ENCODE results near the gene PARD3B. TPM values are rescaled to one million over a fixed set of nuclear protein-coding genes. Genes with fewer than 3 reads are reported as not detected.

PARD3B gene
- total RNA-seq, 1 donor from 2014 or later, result not detected

DNA sequence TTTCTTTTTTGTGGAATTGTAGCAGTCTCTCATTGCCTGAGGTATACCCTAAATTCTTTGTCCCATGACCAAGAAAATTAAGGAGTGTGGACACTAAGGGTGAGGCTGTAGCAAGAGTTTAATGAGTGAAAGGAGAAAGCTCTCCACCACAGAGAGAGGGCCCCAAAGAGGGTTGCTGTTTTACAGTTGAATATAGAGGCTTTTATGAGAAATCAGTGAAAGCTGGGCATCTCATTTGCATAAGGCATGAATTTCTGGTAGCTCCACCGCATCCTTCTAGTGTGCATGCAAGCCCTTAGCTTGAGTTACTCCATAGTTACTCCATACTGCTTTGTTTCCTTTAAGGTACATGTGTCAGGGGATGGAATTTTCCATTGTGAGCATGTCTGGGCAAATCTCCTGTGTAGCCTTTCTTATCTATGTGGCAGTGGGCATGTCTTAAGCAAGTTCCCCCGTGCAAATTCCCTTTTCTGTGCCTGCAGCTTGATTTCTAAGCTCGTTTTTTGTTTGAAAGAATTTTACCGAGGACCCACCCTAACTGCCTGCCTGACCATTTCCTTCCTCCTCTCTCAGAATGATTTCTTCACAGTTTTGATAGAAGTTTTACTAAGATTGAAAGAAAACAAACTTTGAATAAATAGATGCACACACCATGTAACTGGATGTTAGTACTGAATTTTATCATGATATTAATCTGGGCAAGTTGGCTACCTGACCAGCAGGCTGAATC is 218.9 kb downstream of the PARD3B start:
- intact Hi-C loops (cut with micrococcal nuclease), result no loop called here
- TF ChIP-seq, protein P1, sequence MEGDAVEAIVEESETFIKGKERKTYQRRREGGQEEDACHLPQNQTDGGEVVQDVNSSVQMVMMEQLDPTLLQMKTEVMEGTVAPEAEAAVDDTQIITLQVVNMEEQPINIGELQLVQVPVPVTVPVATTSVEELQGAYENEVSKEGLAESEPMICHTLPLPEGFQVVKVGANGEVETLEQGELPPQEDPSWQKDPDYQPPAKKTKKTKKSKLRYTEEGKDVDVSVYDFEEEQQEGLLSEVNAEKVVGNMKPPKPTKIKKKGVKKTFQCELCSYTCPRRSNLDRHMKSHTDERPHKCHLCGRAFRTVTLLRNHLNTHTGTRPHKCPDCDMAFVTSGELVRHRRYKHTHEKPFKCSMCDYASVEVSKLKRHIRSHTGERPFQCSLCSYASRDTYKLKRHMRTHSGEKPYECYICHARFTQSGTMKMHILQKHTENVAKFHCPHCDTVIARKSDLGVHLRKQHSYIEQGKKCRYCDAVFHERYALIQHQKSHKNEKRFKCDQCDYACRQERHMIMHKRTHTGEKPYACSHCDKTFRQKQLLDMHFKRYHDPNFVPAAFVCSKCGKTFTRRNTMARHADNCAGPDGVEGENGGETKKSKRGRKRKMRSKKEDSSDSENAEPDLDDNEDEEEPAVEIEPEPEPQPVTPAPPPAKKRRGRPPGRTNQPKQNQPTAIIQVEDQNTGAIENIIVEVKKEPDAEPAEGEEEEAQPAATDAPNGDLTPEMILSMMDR (IDR thresholded peaks at IDR 0.05), result no peak
- CTCF ChIA-PET, result no interaction called here
- Mint-ChIP-seq H3K4me1 (no peaks in the 10 kb centered on the region), H3K27ac (no peak overlapping the region), H3K27me3 (no peaks in the 10 kb centered on the region), H3K36me3 (ENCODE audit: low read depth) (no peaks in the 10 kb centered on the region), H3K4me3 (no peak overlapping the region), H3K9me3 (peaks cover 7% of the 10 kb centered on the region)
- ATAC-seq (ENCODE audit: low read depth), result no peak
- no peak for DNase-seq
- POLR2A ChIA-PET, result no interaction called here

DNA sequence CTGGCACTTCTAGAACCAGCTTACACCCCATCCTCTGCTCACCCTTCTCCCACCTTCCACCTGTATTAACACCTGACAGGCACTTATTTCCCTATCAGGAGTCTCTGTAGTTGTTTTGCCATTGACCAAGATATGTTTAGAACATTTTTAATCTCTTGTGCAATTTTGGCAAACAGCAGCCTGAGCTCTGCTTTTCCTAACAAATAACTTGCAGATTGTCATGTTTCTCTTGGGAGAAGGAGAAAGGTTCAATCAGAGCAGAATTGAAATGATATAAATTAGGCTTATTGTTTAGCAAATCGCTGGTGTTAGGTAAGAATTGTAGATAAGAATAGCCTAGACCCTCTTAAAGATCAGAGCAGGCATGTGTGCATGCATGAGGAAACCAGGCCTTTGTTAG is 225.5 kb downstream of the PARD3B start:
- no peak for DNase-seq

DNA sequence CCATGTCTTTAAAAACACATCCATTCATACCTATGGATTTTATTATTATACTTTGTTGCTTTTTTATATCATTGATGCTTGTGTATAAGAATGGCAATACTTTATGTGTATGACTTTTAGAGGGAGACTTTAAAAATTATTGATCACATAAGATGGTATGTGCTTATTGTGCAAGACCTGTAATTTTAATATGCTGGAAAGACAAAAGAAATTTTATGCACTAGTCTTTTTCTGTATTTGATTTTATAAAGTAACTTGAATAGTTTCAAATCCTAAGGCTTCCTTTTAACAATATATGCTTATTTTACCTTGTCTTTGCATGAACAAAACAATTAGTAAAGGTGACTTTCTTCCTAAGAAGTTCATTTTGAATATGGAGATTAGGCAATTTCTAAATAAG is 226.4 kb downstream of the PARD3B start:
- ATAC-seq (ENCODE audit: low read depth), result no peak
- H3K27ac Mint-ChIP-seq, result no peak overlapping the region
- ChIA-PET CTCF (no interaction called here), POLR2A (no interaction called here)
- no peak for DNase-seq
- H3K36me3 Mint-ChIP-seq (ENCODE audit: low read depth), result no peaks in the 10 kb centered on the region
- H3K4me1 Mint-ChIP-seq, result no peaks in the 10 kb centered on the region
- intact Hi-C loops (cut with micrococcal nuclease), result no loop called here
- no peak overlapping the region for H3K4me3 Mint-ChIP-seq
- no peaks in the 10 kb centered on the region for H3K9me3 Mint-ChIP-seq
- TF ChIP-seq, protein P1 (IDR thresholded peaks at IDR 0.05), result no peak
- H3K27me3 Mint-ChIP-seq, result no peaks in the 10 kb centered on the region

More for the DNA sequence above, 225.5 kb downstream of the PARD3B start:
- H3K4me3 Mint-ChIP-seq, result no peak overlapping the region
- H3K4me1 Mint-ChIP-seq, result no peaks in the 10 kb centered on the region
- H3K36me3 Mint-ChIP-seq (ENCODE audit: low read depth), result no peaks in the 10 kb centered on the region
- ChIA-PET CTCF (no interaction called here), POLR2A (no interaction called here)
- TF ChIP-seq, protein P1 (IDR thresholded peaks at IDR 0.05), result no peak
- no peak for ATAC-seq (ENCODE audit: low read depth)
- H3K9me3 Mint-ChIP-seq, result no peaks in the 10 kb centered on the region
- H3K27me3 Mint-ChIP-seq, result no peaks in the 10 kb centered on the region
- no peak overlapping the region for H3K27ac Mint-ChIP-seq
- intact Hi-C loops (cut with micrococcal nuclease), result no loop called here

DNA sequence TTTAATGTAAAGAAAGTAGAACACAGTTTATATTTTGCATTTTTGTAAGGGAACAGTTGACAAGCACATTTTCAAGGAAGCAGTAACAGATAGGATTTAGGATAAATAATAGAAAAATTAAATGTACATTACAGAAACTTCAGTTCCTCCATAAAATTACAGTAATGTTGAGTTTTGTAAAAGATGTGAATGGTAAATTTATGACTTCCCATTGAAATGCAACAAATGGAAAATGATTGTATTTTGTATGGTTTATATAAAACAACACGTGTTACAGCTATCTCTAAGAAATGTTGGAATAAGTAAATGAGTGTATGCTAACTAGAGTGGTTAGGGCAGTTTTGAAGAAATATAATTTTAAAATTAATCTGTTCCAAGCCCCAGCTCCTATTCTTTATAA is 227.3 kb downstream of the PARD3B start:
- TF ChIP-seq, protein P1 (IDR thresholded peaks at IDR 0.05), result no peak
- H3K4me1 Mint-ChIP-seq, result no peaks in the 10 kb centered on the region
- H3K9me3 Mint-ChIP-seq, result no peaks in the 10 kb centered on the region
- intact Hi-C loops (cut with micrococcal nuclease), result no loop called here
- ChIA-PET POLR2A (no interaction called here), CTCF (no interaction called here)
- no peaks in the 10 kb centered on the region for H3K27me3 Mint-ChIP-seq
- H3K4me3 Mint-ChIP-seq, result no peak overlapping the region
- H3K27ac Mint-ChIP-seq, result no peak overlapping the region
- H3K36me3 Mint-ChIP-seq (ENCODE audit: low read depth), result no peaks in the 10 kb centered on the region
- no peak for DNase-seq
- ATAC-seq (ENCODE audit: low read depth), result no peak

DNA sequence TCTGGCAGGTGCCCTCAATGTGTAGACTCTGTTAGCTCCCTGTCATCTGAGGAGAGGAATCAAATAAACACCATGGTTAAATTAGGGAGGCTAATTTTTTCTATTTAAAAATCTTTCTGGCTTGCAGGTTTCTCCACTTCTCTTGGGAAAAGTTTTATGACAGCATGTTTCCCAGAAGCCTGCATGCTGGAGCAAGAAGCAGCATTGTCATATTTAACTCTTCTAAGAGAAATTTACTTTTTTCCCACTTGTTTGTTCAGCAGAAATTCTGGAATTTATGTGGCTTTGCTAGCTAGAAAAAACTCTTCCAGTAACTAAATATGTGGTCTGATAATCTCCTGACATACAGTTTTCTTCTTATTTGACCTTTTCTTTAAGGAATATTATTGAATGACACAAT is 230.5 kb downstream of the PARD3B start:
- ChIA-PET POLR2A (no interaction called here), CTCF (no interaction called here)
- intact Hi-C loops (cut with micrococcal nuclease), result no loop called here
- H3K9me3 Mint-ChIP-seq, result no peaks in the 10 kb centered on the region
- no peaks in the 10 kb centered on the region for H3K27me3 Mint-ChIP-seq
- H3K4me1 Mint-ChIP-seq, result no peaks in the 10 kb centered on the region
- no peaks in the 10 kb centered on the region for H3K36me3 Mint-ChIP-seq (ENCODE audit: low read depth)
- no peak overlapping the region for H3K4me3 Mint-ChIP-seq
- DNase-seq (no peak), ATAC-seq (ENCODE audit: low read depth) (no peak)
- TF ChIP-seq, protein P1 (IDR thresholded peaks at IDR 0.05), result no peak
- no peak overlapping the region for H3K27ac Mint-ChIP-seq

Data from activated B cell treated with CpG ODN at 0.5 μM for 24 hours (primary cell).